GM19099 (cell line): ENCODE data around the gene FBXL15.

Experiments
- POLR2A ChIP-seq: IDR thresholded peaks from 3 replicates; pipeline ENCODE4 v1.6.1; 2011; ENCODE audit warnings: low read depth; ENCODE audit not compliant: insufficient read length; ENCODE audit errors: extremely low read depth

Gene FBXL15

DNA sequence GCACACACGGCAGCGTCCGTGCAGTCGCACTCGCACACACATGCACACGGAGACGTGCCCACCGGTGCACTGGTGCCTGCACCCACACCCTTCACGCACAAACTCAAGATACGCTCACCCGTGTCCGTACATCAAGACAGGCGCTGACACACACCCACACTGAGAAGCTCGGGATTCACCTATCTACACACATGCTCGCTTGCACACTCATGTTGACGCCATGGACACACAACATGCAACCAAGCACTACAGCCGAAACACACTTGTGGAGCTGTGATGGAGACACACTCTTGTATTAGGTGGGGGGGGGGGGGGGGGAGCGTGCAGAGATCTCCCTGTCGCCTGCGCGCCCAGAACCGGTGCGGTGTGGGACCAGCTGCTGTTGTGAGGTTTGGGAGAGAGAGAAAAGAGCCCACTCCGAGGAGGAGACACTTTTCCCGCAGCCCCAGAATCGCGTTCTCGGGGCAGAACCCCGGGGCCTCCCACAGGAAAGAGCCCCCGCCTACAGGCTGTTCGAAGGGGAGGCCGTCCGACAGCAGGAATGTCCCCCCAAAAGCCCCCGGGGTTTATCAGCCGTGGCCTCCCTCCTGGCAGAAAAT is 25.7 kb upstream of the FBXL15 start:
- no peak for TF ChIP-seq POLR2A

GRCh38 chr10:102395400-102396316 is 25.0 kb upstream of the FBXL15 start, which contains the start of gene NFKB2:
NFKB2 (plus strand) TSS chr10:102395705; CDS start chr10:102395960, 255 bp downstream.
- TF ChIP-seq POLR2A: peak; percentile 68

DNA sequence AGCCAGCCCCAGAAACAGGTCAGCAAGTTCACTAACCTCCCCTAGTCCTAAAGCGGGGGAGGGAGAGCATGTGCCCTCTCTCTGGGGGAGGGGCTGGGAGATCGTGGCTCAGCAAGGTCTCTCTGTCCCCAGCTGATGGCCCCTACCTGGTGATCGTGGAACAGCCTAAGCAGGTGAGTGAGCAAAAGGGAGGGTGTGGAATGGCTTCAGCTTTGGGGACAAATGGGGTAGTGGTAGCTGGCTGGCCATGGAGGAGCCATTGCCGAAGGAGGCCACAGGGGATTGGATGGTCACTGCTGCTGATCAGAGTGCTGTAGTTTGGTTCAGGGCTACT is 24.4 kb upstream of the FBXL15 start:
- TF ChIP-seq POLR2A: no peak

DNA sequence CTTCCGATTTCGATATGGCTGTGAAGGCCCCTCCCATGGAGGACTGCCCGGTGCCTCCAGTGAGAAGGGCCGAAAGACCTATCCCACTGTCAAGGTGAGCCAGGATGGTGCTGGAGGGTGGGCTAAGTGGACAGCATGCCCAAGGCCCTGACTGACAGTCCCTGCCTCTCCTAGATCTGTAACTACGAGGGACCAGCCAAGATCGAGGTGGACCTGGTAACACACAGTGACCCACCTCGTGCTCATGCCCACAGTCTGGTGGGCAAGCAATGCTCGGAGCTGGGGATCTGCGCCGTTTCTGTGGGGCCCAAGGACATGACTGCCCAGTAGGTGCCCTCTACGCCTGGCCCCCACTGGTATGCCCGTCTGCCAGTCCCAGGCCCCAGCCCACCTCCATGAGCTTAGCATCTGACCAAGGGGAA is 23.9 kb upstream of the FBXL15 start:
- TF ChIP-seq POLR2A: no peak

- TF ChIP-seq POLR2A: peak; percentile 16
These were observed 23.1 kb upstream of the FBXL15 start for GRCh38 chr10:102397222-102398171.

GRCh38 chr10:102398172-102399020 is 22.2 kb upstream of the FBXL15 start:
- TF ChIP-seq POLR2A: no peak

GRCh38 chr10:102399217-102400021 is 21.2 kb upstream of the FBXL15 start:
- peak; percentile 57 for TF ChIP-seq POLR2A

GRCh38 chr10:102400076-102400475 is 20.6 kb upstream of the FBXL15 start:
- no peak for TF ChIP-seq POLR2A

GRCh38 chr10:102400598-102401341 is 19.9 kb upstream of the FBXL15 start:
- TF ChIP-seq POLR2A: no peak

DNA sequence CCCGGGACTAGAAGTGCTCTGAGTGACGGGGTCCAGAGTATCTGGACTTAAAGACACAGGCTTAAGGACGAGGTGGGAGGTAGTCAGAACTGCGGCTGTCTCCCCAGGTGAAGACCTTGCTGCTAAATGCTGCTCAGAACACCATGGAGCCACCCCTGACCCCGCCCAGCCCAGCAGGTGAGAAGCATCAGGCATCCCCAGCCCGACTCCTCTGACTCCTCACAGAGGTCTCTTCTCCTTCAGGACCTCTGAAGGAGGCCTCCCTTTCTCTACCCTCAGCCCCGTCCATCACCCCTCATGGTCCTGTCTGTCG is 19.3 kb upstream of the FBXL15 start:
- no peak for TF ChIP-seq POLR2A

- TF ChIP-seq POLR2A: no peak
These were observed 18.7 kb upstream of the FBXL15 start for GRCh38 chr10:102401735-102402511.

DNA sequence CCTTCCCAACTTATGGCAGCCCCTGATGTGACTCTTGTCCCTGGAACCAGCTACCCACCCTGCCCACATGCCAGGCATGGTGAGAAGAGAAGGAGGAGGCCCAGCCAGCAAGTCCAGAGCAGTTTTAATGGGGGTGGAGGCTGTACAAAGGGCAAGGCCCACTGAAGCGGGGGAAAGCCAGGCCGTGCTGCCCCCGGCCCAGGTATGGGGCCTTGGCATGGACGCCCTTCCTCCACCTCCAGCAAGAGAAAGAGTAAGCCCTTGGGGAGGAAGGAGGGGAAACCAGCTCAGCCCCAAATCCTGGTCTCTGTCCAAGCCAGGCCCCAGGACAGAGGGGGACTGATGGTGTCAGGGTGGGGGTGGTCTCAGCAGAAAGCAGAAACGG is 18.1 kb upstream of the FBXL15 start:
- TF ChIP-seq POLR2A: no peak

DNA sequence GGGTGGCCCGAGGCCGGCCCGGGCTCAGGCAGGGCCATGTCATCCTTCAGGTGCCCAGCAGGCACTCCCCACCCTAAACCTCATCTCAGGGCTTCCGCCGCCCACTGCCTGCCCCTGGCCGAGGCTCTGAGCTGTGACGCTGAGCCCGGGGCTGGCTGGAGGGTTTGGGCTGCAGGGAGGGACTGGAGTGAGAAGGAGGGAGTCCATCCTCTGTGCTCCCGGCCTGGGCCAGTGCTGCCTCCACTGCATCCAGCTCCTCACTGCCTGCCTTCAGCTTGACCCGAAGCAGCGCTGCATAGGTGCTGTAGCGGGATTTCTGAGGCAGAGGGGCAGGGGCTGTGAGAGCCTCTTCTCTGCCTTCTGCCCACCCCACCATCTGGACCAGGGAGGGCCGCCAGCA is 17.5 kb upstream of the FBXL15 start:
- TF ChIP-seq POLR2A: no peak
